Psoas muscle (tissue), 8 donors: ENCODE data around the gene ADAMTS15. TPM values are rescaled to one million over a fixed set of nuclear protein-coding genes. Genes with fewer than 3 reads are reported as not detected.

Experiments
- ATAC-seq, 4 donors: fragments of 200-7000 bp; cut with Tn5 transposase; one replicate each; pipeline ENCODE4 v1.9.1; 2020; ENCODE audit warnings: moderate library complexity in 3 of 4, mild to moderate bottlenecking in 2 of 4
- DNase-seq, 2 donors: peaks; one replicate each; pipeline ENCODE4 v3.0.0-alpha.2; 2020
- H3K27ac ChIP-seq: fragments of 200-600 bp; one replicate; pipeline ENCODE4 v1.8.0; 2022
- H3K27me3 ChIP-seq, 3 donors: fragments of 200-600 bp in 1 of 3; one replicate each; pipeline versions ENCODE4 v1.6.1 to v1.8.0; 2013 to 2022; ENCODE audit warnings: low read length in 2 of 3, mild to moderate bottlenecking in 2 of 3, moderate library complexity in 1 of 3; ENCODE audit not compliant: insufficient read depth in 3 of 3
- H3K36me3 ChIP-seq, 2 donors: fragments of 200-600 bp in 1 of 2; one replicate each; pipeline versions ENCODE4 v1.6.1 to v1.8.0; 2013 to 2022; ENCODE audit warnings: low read depth in 1 of 2, mild to moderate bottlenecking in 1 of 2, moderate library complexity in 1 of 2; ENCODE audit not compliant: insufficient read depth in 1 of 2
- H3K4me1 ChIP-seq: fragments of 200-600 bp; one replicate; pipeline ENCODE4 v1.8.0; 2022
- H3K4me3 ChIP-seq: fragments of 200-600 bp; one replicate; pipeline ENCODE4 v1.8.0; 2022; ENCODE audit warnings: mild to moderate bottlenecking
- H3K9me3 ChIP-seq: fragments of 200-600 bp; one replicate; pipeline ENCODE4 v1.8.0; 2022
- CTCF ChIP-seq: fragments of 200-600 bp; IDR thresholded peaks from one replicate; pipeline ENCODE4 v1.8.0; 2022; ENCODE audit warnings: antibody characterized with exemption
- WGBS, 3 donors: extraction: QIAGEN DNeasy Blood & Tissue Kit; methylation state at CpG; one replicate each; pipeline versions ENCODE4 v1.1.6 to v1.1.7; 2013; 5-methylcytosine and 5-hydroxymethylcytosine counted together
- intact Hi-C, 2 donors: fragments of 100-400 bp; cut with DNase I; formaldehyde crosslinking; loops; one replicate each; pipeline versions ENCODE4 v1.11.0 to v1.14.2; 2022
- polyA plus RNA-seq, 3 donors: library from polyadenylated mRNA; stranded (reverse); fragments of 200-250 nt; gene quantifications; one replicate each; pipeline ENCODE4 v1.2.3, GENCODE V29; 2013
- total RNA-seq, 4 donors: library from RNA; stranded (reverse); fragmentation: NEBNext Ultra II Directional in 2 of 4; extraction: Animal tissue kit (Norgen Biotek cat#: 25700) in 2 of 4; gene quantifications; one replicate each; pipeline versions ENCODE4 v1.2.1 to v1.2.4, GENCODE V29; 2021 to 2023
- donor health status: healthy with polysubstance abuse.
- donor health status: DM: no; HTN: no; CAD: no; lungs with moderate emphysema.
- donor health status: Bipolar disorder and iron deficiency.
- donor health status: healthy.
- donor health status: DM: yes; HTN: yes; CAD: no.
- donor health status: DM: no; HTN: no; CAD: no.
- donor health status: DM: no; HTN: no; CAD: no.
- donor health status: DM: yes; HTN: yes; CAD: no.

ADAMTS15 gene
- total and polyA plus RNA-seq, 7 donors: 0.66 to 3.1 (median 1.6) TPM

DNA sequence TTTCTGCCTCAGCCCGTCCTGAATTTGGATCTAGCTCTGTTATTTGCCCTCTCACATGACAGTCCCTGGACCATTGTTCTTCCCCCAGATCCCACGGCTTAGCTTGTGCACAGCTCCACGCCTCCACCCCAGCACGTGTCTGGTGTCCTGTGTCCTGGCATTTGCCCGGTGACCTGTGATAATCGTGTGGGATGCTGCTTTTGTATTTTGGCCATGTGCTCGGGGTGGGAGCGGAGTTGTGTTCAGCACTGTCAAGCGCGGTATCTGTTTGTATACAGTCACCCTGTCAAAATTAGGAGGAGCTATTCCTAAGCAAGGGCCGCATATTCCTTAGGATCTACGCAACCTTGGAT, 31.9 kb upstream of the ADAMTS15 start:
- no peak for TF ChIP-seq CTCF
- Histone ChIP-seq H3K9me3 (no peaks in the 10 kb centered on the region), H3K4me1 (peaks cover 14% of the 10 kb centered on the region), H3K36me3 (no peaks in the 10 kb centered on the region), H3K4me3 (no peak overlapping the region), H3K27me3 (peaks cover 0 to 4% (median 0%) of the 10 kb centered on the region in 3 donors), H3K27ac (no peak overlapping the region)
- DNase-seq (peak in 1 of 2 donors; percentile 19), ATAC-seq (no peak)
- intact Hi-C loops: no loop called here
- 69 to 75% (median 74%) methylated on average over 12 of the region's 12 CpGs for WGBS, 3 donors

DNA sequence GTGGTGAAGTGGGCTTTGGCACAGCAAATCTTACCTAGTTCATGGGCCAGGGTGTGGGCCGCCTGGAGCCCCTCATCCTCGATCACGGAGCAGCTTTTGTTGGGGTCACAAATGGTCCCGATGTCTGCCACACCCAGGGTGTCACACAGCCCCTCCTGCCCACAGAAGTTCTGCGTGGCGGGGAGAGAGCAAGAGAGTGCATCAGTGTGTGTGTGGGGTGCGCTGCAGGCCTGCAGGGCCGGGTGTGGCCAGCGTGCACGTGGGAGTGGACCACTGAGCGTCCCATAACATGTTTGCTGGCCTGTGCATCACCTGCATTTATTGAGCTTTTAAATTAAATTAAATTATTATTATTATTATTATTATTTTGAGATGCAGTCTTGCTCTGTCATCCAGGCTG, 31.5 kb upstream of the ADAMTS15 start:
- H3K4me1 ChIP-seq: peaks cover 14% of the 10 kb centered on the region
- no peaks in the 10 kb centered on the region for H3K9me3 ChIP-seq
- peaks cover 0 to 4% (median 0%) of the 10 kb centered on the region in 3 donors for H3K27me3 ChIP-seq
- DNase-seq (peak in 1 of 2 donors; percentile 52), ATAC-seq (no peak)
- H3K36me3 ChIP-seq: no peaks in the 10 kb centered on the region
- H3K4me3 ChIP-seq: no peak overlapping the region
- H3K27ac ChIP-seq: no peak overlapping the region
- no peak for TF ChIP-seq CTCF
- intact Hi-C loops: no loop called here
- 97 to 98% (median 97%) methylated on average over 11 of the region's 11 CpGs for WGBS, 3 donors

- TF ChIP-seq CTCF: no peak
- ATAC-seq (peak; percentile 50 to 79 (median 68)), DNase-seq (peak in 1 of 2 donors; percentile 45)
- Histone ChIP-seq H3K4me1 (peaks cover 14% of the 10 kb centered on the region), H3K36me3 (no peaks in the 10 kb centered on the region), H3K9me3 (no peaks in the 10 kb centered on the region), H3K27ac (peak overlapping the region; percentile 10), H3K4me3 (no peak overlapping the region), H3K27me3 (peaks cover 0 to 4% (median 0%) of the 10 kb centered on the region in 3 donors)
- 32 to 57% (median 34%) methylated on average over 5 of the region's 5 CpGs for WGBS, 3 donors
- intact Hi-C loops: no loop called here
Measured at GRCh38 chr11:130418210-130418609, 30.2 kb upstream of the ADAMTS15 start.

- TF ChIP-seq CTCF: no peak
- WGBS, 3 donors: 31 to 41% (median 32%) methylated on average over 12 of the region's 12 CpGs
- DNase-seq: peak in 1 of 2 donors; percentile 39
- Histone ChIP-seq H3K27me3 (peaks cover 0 to 4% (median 0%) of the 10 kb centered on the region in 3 donors), H3K27ac (peak overlapping the region; percentile 10), H3K9me3 (no peaks in the 10 kb centered on the region), H3K4me3 (no peak overlapping the region), H3K4me1 (peaks cover 14% of the 10 kb centered on the region), H3K36me3 (no peaks in the 10 kb centered on the region)
- intact Hi-C loops: no loop called here
- peak; percentile 42 to 64 (median 60) for ATAC-seq
Measured at GRCh38 chr11:130418756-130419155, 29.7 kb upstream of the ADAMTS15 start.
